Transverse colon (tissue), 3 donors: ENCODE data around the gene IQCK.

Source experiments
- CTCF ChIP-seq, 5 experiments: fragments of 200-600 bp in 3 of 5; fragments of 450-650 bp in 2 of 5; sonication (generic) in 3 of 5; IDR thresholded peaks; 1 replicate in 2 of 5; 2 replicates in 3 of 5; pipeline ENCODE4 v1.5.1; 2016 to 2017; ENCODE audit warnings: antibody characterized with exemption in 5 of 5, inconsistent platforms in 3 of 5, mild to moderate bottlenecking in 2 of 5, moderate library complexity in 1 of 5
- POLR2A ChIP-seq: fragments of 450-650 bp; IDR thresholded peaks from one replicate; pipeline ENCODE4 v1.6.1; 2016; ENCODE audit warnings: antibody characterized with exemption, mild to moderate bottlenecking, moderate library complexity

GRCh38 chr16:19755268-19755667 lies 37.2 kb downstream of the IQCK start:
- TF ChIP-seq POLR2A (no peak), CTCF (IDR thresholded peaks at IDR 0.05) (no peak)
